Activated naive CD8-positive, alpha-beta T cell treated with anti-CD3 and anti-CD28 coated beads, Interleukin-2, amount 10 ng/mL, durations not matched to agents 7 days and 5 days (primary cell): ENCODE data around the gene C17orf100. TPM values are rescaled to one million over a fixed set of nuclear protein-coding genes. Genes with fewer than 3 reads are reported as not detected.

Experiments used
- ATAC-seq: fragments of 150-1000 bp; cut with Tn5 transposase; one replicate; pipeline ENCODE4 v1.10.0; 2021; ENCODE audit warnings: low read depth, moderate library complexity
- POLR2A ChIA-PET: fragments of 350-600 bp; sonication (Branson Sonifier 250); formaldehyde crosslinking; loops from one replicate; lab custom pipeline; 2021; ENCODE audit warnings: antibody characterized with exemption; lab: Charles Lee
- DNase-seq: peaks from one replicate; pipeline ENCODE4 v3.0.0; 2021
- H3K27ac Mint-ChIP-seq: one replicate; pipeline ENCODE4 v1.8.0; 2022; ENCODE audit warnings: mild to moderate bottlenecking, mixed read lengths
- H3K27me3 Mint-ChIP-seq: one replicate; pipeline ENCODE4 v1.8.0; 2022; ENCODE audit warnings: mild to moderate bottlenecking, moderate library complexity, mixed read lengths
- H3K36me3 Mint-ChIP-seq: one replicate; pipeline ENCODE4 v1.8.0; 2021; ENCODE audit warnings: mild to moderate bottlenecking, mixed read lengths
- H3K4me1 Mint-ChIP-seq: one replicate; pipeline ENCODE4 v1.8.0; 2021; ENCODE audit warnings: mixed read lengths
- H3K4me3 Mint-ChIP-seq: one replicate; pipeline ENCODE4 v1.8.0; 2022; ENCODE audit warnings: mild to moderate bottlenecking, moderate library complexity, mixed read lengths
- H3K9me3 Mint-ChIP-seq: one replicate; pipeline ENCODE4 v1.8.0; 2021; ENCODE audit warnings: mixed read lengths
- total RNA-seq, 2 experiments: library from RNA; stranded (reverse); gene quantifications; one replicate each; pipeline ENCODE4 v1.2.3, GENCODE V29; 2021

The C17orf100 gene
- total RNA-seq, 2 experiments from 2014 or later, result 2.0 to 2.5 TPM

- peaks cover 12% of the 10 kb centered on the region for H3K4me1 Mint-ChIP-seq
- ATAC-seq (no peak), DNase-seq (no peak)
- POLR2A ChIA-PET, result interaction anchor here (0.7 kb wide), 1 partner anchor 96 kb away, joined by 3 read pairs; no protein-coding TSS in a partner anchor
- no peak overlapping the region for H3K27ac Mint-ChIP-seq
- H3K27me3 Mint-ChIP-seq, result peaks cover 8% of the 10 kb centered on the region
- H3K4me3 Mint-ChIP-seq, result no peak overlapping the region
- H3K36me3 Mint-ChIP-seq, result peaks cover 1% of the 10 kb centered on the region
- no peaks in the 10 kb centered on the region for H3K9me3 Mint-ChIP-seq
These were observed 15.0 kb downstream of the C17orf100 start for GRCh38 chr17:6666557-6666956.

- no peak for DNase-seq
These were observed 16.0 kb downstream of the C17orf100 start for GRCh38 chr17:6667516-6667915.

GRCh38 chr17:6668219-6668618 lies 16.7 kb downstream of the C17orf100 start:
- ATAC-seq (no peak), DNase-seq (no peak)
- peaks cover 2% of the 10 kb centered on the region for H3K27me3 Mint-ChIP-seq
- no peak overlapping the region for H3K27ac Mint-ChIP-seq
- H3K36me3 Mint-ChIP-seq, result no peaks in the 10 kb centered on the region
- H3K4me1 Mint-ChIP-seq, result peaks cover 4% of the 10 kb centered on the region
- no peaks in the 10 kb centered on the region for H3K9me3 Mint-ChIP-seq
- no peak overlapping the region for H3K4me3 Mint-ChIP-seq
- POLR2A ChIA-PET, result interaction anchor here (0.5 to 1.0 kb wide), 2 partner anchors 11 to 88 kb away, joined by 3 to 4 read pairs; no protein-coding TSS in a partner anchor

More at GRCh38 chr17:6667516-6667915, 16.0 kb downstream of the C17orf100 start:
- H3K4me1 Mint-ChIP-seq, result peaks cover 6% of the 10 kb centered on the region
- POLR2A ChIA-PET, result interaction anchor here (0.5 to 1.0 kb wide), 3 partner anchors 12 to 95 kb away, joined by 3 to 4 read pairs (median 3); no protein-coding TSS in a partner anchor
- H3K36me3 Mint-ChIP-seq, result peaks cover 1% of the 10 kb centered on the region
- H3K9me3 Mint-ChIP-seq, result no peaks in the 10 kb centered on the region
- peaks cover 5% of the 10 kb centered on the region for H3K27me3 Mint-ChIP-seq
- ATAC-seq, result no peak
- no peak overlapping the region for H3K27ac Mint-ChIP-seq
- no peak overlapping the region for H3K4me3 Mint-ChIP-seq

GRCh38 chr17:6668727-6669425 lies 17.3 kb downstream of the C17orf100 start:
- peaks cover 2% of the 10 kb centered on the region for H3K27me3 Mint-ChIP-seq
- POLR2A ChIA-PET, result no interaction called here
- no peak overlapping the region for H3K4me3 Mint-ChIP-seq
- H3K36me3 Mint-ChIP-seq, result no peaks in the 10 kb centered on the region
- ATAC-seq (no peak), DNase-seq (no peak)
- peaks cover 4% of the 10 kb centered on the region for H3K4me1 Mint-ChIP-seq
- H3K27ac Mint-ChIP-seq, result no peak overlapping the region
- H3K9me3 Mint-ChIP-seq, result no peaks in the 10 kb centered on the region

- peaks cover 2% of the 10 kb centered on the region for H3K27me3 Mint-ChIP-seq
- DNase-seq, result no peak
- no peak overlapping the region for H3K27ac Mint-ChIP-seq
- no peaks in the 10 kb centered on the region for H3K9me3 Mint-ChIP-seq
- H3K36me3 Mint-ChIP-seq, result no peaks in the 10 kb centered on the region
- H3K4me3 Mint-ChIP-seq, result no peak overlapping the region
- ATAC-seq, result no peak
- H3K4me1 Mint-ChIP-seq, result peaks cover 4% of the 10 kb centered on the region
- POLR2A ChIA-PET, result no interaction called here
These were observed 18.1 kb downstream of the C17orf100 start for GRCh38 chr17:6669479-6670212.

- no peak for DNase-seq
- Mint-ChIP-seq H3K4me1 (peaks cover 4% of the 10 kb centered on the region), H3K27me3 (peaks cover 2% of the 10 kb centered on the region), H3K36me3 (no peaks in the 10 kb centered on the region), H3K27ac (no peak overlapping the region), H3K4me3 (no peak overlapping the region), H3K9me3 (no peaks in the 10 kb centered on the region)
- ATAC-seq, result no peak
- POLR2A ChIA-PET, result no interaction called here
These were observed 19.0 kb downstream of the C17orf100 start for GRCh38 chr17:6670571-6670970.

GRCh38 chr17:6670999-6671398 lies 19.4 kb downstream of the C17orf100 start:
- Mint-ChIP-seq H3K27ac (no peak overlapping the region), H3K4me3 (no peak overlapping the region), H3K9me3 (no peaks in the 10 kb centered on the region), H3K4me1 (peaks cover 4% of the 10 kb centered on the region), H3K36me3 (no peaks in the 10 kb centered on the region), H3K27me3 (peaks cover 6% of the 10 kb centered on the region)
- DNase-seq, result no peak
- POLR2A ChIA-PET, result no interaction called here
- no peak for ATAC-seq

- no peak overlapping the region for H3K27ac Mint-ChIP-seq
- H3K4me3 Mint-ChIP-seq, result no peak overlapping the region
- DNase-seq (no peak), ATAC-seq (no peak)
- POLR2A ChIA-PET, result no interaction called here
- H3K4me1 Mint-ChIP-seq, result peaks cover 2% of the 10 kb centered on the region
- H3K36me3 Mint-ChIP-seq, result no peaks in the 10 kb centered on the region
- H3K27me3 Mint-ChIP-seq, result peaks cover 10% of the 10 kb centered on the region
- no peaks in the 10 kb centered on the region for H3K9me3 Mint-ChIP-seq
These were observed 19.9 kb downstream of the C17orf100 start for GRCh38 chr17:6671431-6671830.

- H3K9me3 Mint-ChIP-seq, result no peaks in the 10 kb centered on the region
- no peak overlapping the region for H3K27ac Mint-ChIP-seq
- H3K36me3 Mint-ChIP-seq, result no peaks in the 10 kb centered on the region
- DNase-seq (no peak), ATAC-seq (no peak)
- H3K27me3 Mint-ChIP-seq, result peaks cover 34% of the 10 kb centered on the region
- POLR2A ChIA-PET, result no interaction called here
- peaks cover 9% of the 10 kb centered on the region for H3K4me1 Mint-ChIP-seq
- H3K4me3 Mint-ChIP-seq, result no peak overlapping the region
These were observed 23.0 kb downstream of the C17orf100 start for GRCh38 chr17:6674586-6674985.

GRCh38 chr17:6675201-6675825 lies 23.8 kb downstream of the C17orf100 start:
- H3K27me3 Mint-ChIP-seq, result peaks cover 41% of the 10 kb centered on the region
- no peaks in the 10 kb centered on the region for H3K9me3 Mint-ChIP-seq
- POLR2A ChIA-PET, result no interaction called here
- DNase-seq (no peak), ATAC-seq (no peak)
- peaks cover 9% of the 10 kb centered on the region for H3K4me1 Mint-ChIP-seq
- H3K36me3 Mint-ChIP-seq, result no peaks in the 10 kb centered on the region
- no peak overlapping the region for H3K27ac Mint-ChIP-seq
- no peak overlapping the region for H3K4me3 Mint-ChIP-seq

- POLR2A ChIA-PET, result no interaction called here
These were observed 25.2 kb downstream of the C17orf100 start for GRCh38 chr17:6676802-6677157.

GRCh38 chr17:6677158-6677831 lies 25.7 kb downstream of the C17orf100 start:
- Mint-ChIP-seq H3K36me3 (no peaks in the 10 kb centered on the region), H3K27me3 (peaks cover 56% of the 10 kb centered on the region), H3K4me1 (peaks cover 9% of the 10 kb centered on the region), H3K4me3 (no peak overlapping the region), H3K27ac (no peak overlapping the region), H3K9me3 (no peaks in the 10 kb centered on the region)
- ATAC-seq (peak; percentile 53), DNase-seq (peak; percentile 51)
- POLR2A ChIA-PET, result interaction anchor here (0.6 kb wide), 1 partner anchor 27 kb away, joined by 4 read pairs; no protein-coding TSS in a partner anchor

More at GRCh38 chr17:6676802-6677157, 25.2 kb downstream of the C17orf100 start:
- Mint-ChIP-seq H3K4me3 (no peak overlapping the region), H3K27ac (no peak overlapping the region), H3K27me3 (peaks cover 51% of the 10 kb centered on the region), H3K9me3 (no peaks in the 10 kb centered on the region), H3K36me3 (no peaks in the 10 kb centered on the region), H3K4me1 (peaks cover 9% of the 10 kb centered on the region)
- DNase-seq, result no peak
- no peak for ATAC-seq

- no peak overlapping the region for H3K4me3 Mint-ChIP-seq
- no peaks in the 10 kb centered on the region for H3K9me3 Mint-ChIP-seq
- peaks cover 9% of the 10 kb centered on the region for H3K4me1 Mint-ChIP-seq
- no peaks in the 10 kb centered on the region for H3K36me3 Mint-ChIP-seq
- H3K27ac Mint-ChIP-seq, result no peak overlapping the region
- H3K27me3 Mint-ChIP-seq, result peaks cover 60% of the 10 kb centered on the region
- POLR2A ChIA-PET, result interaction anchor here (0.7 kb wide), 1 partner anchor 16 kb away, joined by 3 read pairs; no protein-coding TSS in a partner anchor
- DNase-seq (no peak), ATAC-seq (no peak)
These were observed 26.4 kb downstream of the C17orf100 start for GRCh38 chr17:6677946-6678345.
